NCI-H187 (cell line): ENCODE measurements around the gene DOCK8.

Source experiments
- DNase-seq, 2 experiments: peaks; one replicate each; lab custom pipeline; 2025; lab: John Stamatoyannopoulos, UW

The DOCK8 gene

GRCh38 chr9:306907-307306, 92.2 kb downstream of the DOCK8 start:
- DNase-seq, result no peak

- DNase-seq, result no peak
These were observed 97.2 kb downstream of the DOCK8 start for GRCh38 chr9:311841-312240.

GRCh38 chr9:312596-313320, 98.1 kb downstream of the DOCK8 start:
- no peak for DNase-seq

GRCh38 chr9:316382-316965, 101.8 kb downstream of the DOCK8 start:
- DNase-seq, result no peak

- DNase-seq, result peak; percentile 26 to 52
These were observed 104.0 kb downstream of the DOCK8 start for GRCh38 chr9:318646-319045.

GRCh38 chr9:324971-325370, 110.3 kb downstream of the DOCK8 start:
- DNase-seq, result no peak

- no peak for DNase-seq
These were observed 112.0 kb downstream of the DOCK8 start for GRCh38 chr9:326667-327066.

- DNase-seq, result no peak
These were observed 113.8 kb downstream of the DOCK8 start for GRCh38 chr9:328453-328852.

GRCh38 chr9:331197-331596, 116.5 kb downstream of the DOCK8 start:
- DNase-seq, result no peak

GRCh38 chr9:335373-335772, 120.7 kb downstream of the DOCK8 start:
- DNase-seq, result no peak

GRCh38 chr9:336039-336438, 121.4 kb downstream of the DOCK8 start:
- no peak for DNase-seq

- DNase-seq, result no peak
These were observed 123.9 kb downstream of the DOCK8 start for GRCh38 chr9:338602-339001.

GRCh38 chr9:341634-342421, 127.2 kb downstream of the DOCK8 start:
- DNase-seq, result no peak

- DNase-seq, result no peak
These were observed 129.1 kb downstream of the DOCK8 start for GRCh38 chr9:343773-344172.

- DNase-seq, result no peak
These were observed 131.5 kb downstream of the DOCK8 start for GRCh38 chr9:346111-346571.

GRCh38 chr9:347667-348292, 133.1 kb downstream of the DOCK8 start:
- no peak for DNase-seq

- DNase-seq, result no peak
These were observed 135.7 kb downstream of the DOCK8 start for GRCh38 chr9:350384-350783.

- DNase-seq, result no peak
These were observed 137.3 kb downstream of the DOCK8 start for GRCh38 chr9:351916-352315.

- DNase-seq, result no peak
These were observed 138.4 kb downstream of the DOCK8 start for GRCh38 chr9:353077-353476.

- DNase-seq, result peak; percentile 67 to 87
These were observed 139.8 kb downstream of the DOCK8 start for GRCh38 chr9:354453-354852.

- DNase-seq, result no peak
These were observed 142.9 kb downstream of the DOCK8 start for GRCh38 chr9:357560-357959.

GRCh38 chr9:362561-363273, 148.1 kb downstream of the DOCK8 start:
- no peak for DNase-seq
